ENCODE measurements around the gene RORB.

DNA sequence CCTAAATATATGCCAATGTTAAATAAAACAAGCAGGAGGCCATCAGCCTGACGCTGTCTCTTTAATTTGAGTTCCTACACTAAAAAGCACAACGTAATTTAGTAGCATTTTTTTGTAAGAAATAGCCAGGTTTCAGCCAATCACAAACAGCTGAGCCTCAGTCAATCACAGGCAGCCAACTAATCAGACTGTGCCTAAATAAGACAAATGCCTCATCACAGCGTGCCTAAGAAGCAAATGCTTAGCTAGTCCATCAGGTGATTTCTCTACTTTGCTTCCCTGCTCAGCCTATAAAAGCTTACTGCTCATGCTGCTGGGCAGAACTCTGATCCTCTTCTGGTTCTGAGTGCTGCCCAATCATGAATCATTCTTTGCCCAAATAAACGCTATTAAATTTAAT is 38.3 kb upstream of the RORB start:
- TF ChIP-seq POLR2A (IDR thresholded peaks at IDR 0.05) = no peak
- TF ChIP-seq, protein P1, sequence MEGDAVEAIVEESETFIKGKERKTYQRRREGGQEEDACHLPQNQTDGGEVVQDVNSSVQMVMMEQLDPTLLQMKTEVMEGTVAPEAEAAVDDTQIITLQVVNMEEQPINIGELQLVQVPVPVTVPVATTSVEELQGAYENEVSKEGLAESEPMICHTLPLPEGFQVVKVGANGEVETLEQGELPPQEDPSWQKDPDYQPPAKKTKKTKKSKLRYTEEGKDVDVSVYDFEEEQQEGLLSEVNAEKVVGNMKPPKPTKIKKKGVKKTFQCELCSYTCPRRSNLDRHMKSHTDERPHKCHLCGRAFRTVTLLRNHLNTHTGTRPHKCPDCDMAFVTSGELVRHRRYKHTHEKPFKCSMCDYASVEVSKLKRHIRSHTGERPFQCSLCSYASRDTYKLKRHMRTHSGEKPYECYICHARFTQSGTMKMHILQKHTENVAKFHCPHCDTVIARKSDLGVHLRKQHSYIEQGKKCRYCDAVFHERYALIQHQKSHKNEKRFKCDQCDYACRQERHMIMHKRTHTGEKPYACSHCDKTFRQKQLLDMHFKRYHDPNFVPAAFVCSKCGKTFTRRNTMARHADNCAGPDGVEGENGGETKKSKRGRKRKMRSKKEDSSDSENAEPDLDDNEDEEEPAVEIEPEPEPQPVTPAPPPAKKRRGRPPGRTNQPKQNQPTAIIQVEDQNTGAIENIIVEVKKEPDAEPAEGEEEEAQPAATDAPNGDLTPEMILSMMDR (IDR thresholded peaks at IDR 0.05) = no peak
